ENCODE measurements around the gene TMEM26.

TMEM26 gene

GRCh38 chr10:61458031-61458430 lies 4.8 kb upstream of the TMEM26 start:
- DNase-seq (ENCODE audit: low read depth): no peak

- no peak for DNase-seq (ENCODE audit: low read depth)
These were observed 3.1 kb upstream of the TMEM26 start for GRCh38 chr10:61456095-61456789.

GRCh38 chr10:61455656-61456055 lies 2.5 kb upstream of the TMEM26 start:
- no peak for DNase-seq (ENCODE audit: low read depth)

- no peak for DNase-seq (ENCODE audit: low read depth)
These were observed 1.4 kb upstream of the TMEM26 start for GRCh38 chr10:61454541-61454940.

- no peak for DNase-seq (ENCODE audit: low read depth)
These were observed 980 bp downstream of the TMEM26 start for GRCh38 chr10:61452151-61452651.

- no peak for DNase-seq (ENCODE audit: low read depth)
These were observed 1.8 kb downstream of the TMEM26 start for GRCh38 chr10:61451357-61451756.

- no peak for DNase-seq (ENCODE audit: low read depth)
These were observed 4.2 kb downstream of the TMEM26 start for GRCh38 chr10:61448841-61449600.

GRCh38 chr10:61448091-61448490 lies 5.1 kb downstream of the TMEM26 start:
- DNase-seq (ENCODE audit: low read depth): no peak

GRCh38 chr10:61439058-61439609 lies 14.0 kb downstream of the TMEM26 start:
- DNase-seq (ENCODE audit: low read depth): no peak

- DNase-seq (ENCODE audit: low read depth): no peak
These were observed 14.8 kb downstream of the TMEM26 start for GRCh38 chr10:61438141-61438988.

GRCh38 chr10:61423178-61423577 lies 30.0 kb downstream of the TMEM26 start:
- DNase-seq (ENCODE audit: low read depth): no peak

- no peak for DNase-seq (ENCODE audit: low read depth)
These were observed 35.5 kb downstream of the TMEM26 start for GRCh38 chr10:61417661-61418060.

GRCh38 chr10:61415824-61416223 lies 37.4 kb downstream of the TMEM26 start:
- DNase-seq (ENCODE audit: low read depth): no peak

- DNase-seq (ENCODE audit: low read depth): no peak
These were observed 41.5 kb downstream of the TMEM26 start for GRCh38 chr10:61411706-61412105.

GRCh38 chr10:61410353-61411070 lies 42.7 kb downstream of the TMEM26 start:
- no peak for DNase-seq (ENCODE audit: low read depth)

- no peak for DNase-seq (ENCODE audit: low read depth)
These were observed 44.0 kb downstream of the TMEM26 start for GRCh38 chr10:61409157-61409556.

- DNase-seq (ENCODE audit: low read depth): no peak
These were observed 45.1 kb downstream of the TMEM26 start for GRCh38 chr10:61408105-61408504.

- DNase-seq (ENCODE audit: low read depth): no peak
These were observed 46.4 kb downstream of the TMEM26 start for GRCh38 chr10:61406736-61407135.

- no peak for DNase-seq (ENCODE audit: low read depth)
These were observed 46.9 kb downstream of the TMEM26 start for GRCh38 chr10:61406242-61406641.

- DNase-seq (ENCODE audit: low read depth): no peak
These were observed 48.4 kb downstream of the TMEM26 start for GRCh38 chr10:61404751-61405150.

- no peak for DNase-seq (ENCODE audit: low read depth)
These were observed 52.7 kb downstream of the TMEM26 start for GRCh38 chr10:61400524-61400923.

GRCh38 chr10:61399406-61399805 lies 53.8 kb downstream of the TMEM26 start:
- DNase-seq (ENCODE audit: low read depth): no peak
